Activated CD4-positive, alpha-beta T cell treated with anti-CD3 and anti-CD28 coated beads, Interleukin-2, amount 50 U/mL, for 4 hours (primary cell): Measurements from ENCODE around the gene NRIP1.

Experiments
- DNase-seq, 2 experiments: peaks; one replicate each; pipeline ENCODE4 v3.0.0-alpha.2; 2020

NRIP1 gene

DNA sequence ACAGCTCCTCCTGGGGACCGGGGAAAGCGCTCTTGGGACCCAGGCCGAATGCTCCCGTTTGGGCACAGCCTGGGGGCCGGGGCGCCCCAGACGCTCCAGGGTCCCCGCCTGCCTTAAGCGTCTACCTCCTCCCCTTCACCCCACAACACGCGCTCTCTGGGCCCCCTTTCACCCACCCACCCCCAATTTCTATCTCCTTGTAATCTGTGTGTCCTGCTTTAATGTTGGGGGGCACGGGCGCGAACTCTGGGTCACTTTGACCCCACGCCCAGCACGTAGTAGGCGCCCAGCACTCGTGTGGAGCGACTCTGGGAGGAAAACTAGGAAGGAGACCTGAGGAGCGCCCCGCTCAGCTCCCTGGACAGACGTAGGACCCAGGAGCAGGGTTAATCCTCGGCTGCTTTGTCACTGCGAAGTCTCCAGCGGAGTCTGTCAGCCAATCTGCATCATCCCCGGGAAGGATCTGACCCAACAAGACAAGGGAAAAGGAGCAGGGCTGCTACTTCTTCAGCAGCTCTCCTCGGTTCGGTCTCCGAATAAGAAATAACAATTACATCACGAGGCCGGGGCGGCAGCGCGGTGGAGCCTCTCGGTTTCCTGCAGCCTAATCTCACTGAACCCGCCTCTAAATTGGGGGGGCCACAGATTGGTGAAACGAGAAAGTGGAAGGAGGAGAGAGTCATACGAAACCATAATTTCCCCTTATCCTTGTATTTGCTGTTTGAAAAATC, 757 bp upstream of the NRIP1 start:
- DNase-seq: peak; percentile 63 to 67

DNA sequence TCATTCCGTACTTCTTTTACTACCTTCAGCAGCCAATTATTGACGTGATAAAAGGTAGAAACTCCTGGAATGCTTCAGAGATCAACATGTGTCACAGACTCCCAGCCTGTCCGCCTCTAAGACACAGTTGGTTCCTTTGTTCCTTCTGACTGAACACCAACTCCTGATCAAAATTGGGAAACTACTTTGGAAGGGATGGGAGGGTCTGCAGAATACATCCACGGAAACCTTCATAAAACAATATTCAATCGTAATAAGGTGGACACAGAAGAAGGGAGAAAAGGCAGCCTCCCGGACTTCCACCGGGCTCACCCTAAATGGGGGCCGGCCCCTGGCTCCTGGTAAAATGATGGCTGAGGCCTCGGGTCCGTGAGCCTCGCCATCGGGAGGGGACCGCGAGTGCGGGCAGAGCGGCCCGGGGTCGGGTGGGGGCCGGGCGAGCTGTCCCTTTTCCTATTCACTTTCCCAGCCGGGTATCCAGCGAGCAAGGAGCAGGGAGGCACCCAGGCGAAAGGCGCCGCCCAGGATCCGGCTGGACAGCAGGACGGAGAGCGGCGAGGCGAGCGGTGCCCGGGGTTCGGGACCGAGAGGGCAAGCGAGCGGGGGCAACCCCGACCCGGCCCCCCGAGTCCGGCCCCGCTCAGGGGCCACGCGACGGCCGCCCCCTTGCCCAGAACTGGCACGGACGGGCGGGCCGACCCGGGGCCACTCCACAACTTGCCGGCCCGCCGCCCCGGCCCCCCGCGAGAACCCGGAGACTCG, 805 bp downstream of the NRIP1 start:
- no peak for DNase-seq

DNA sequence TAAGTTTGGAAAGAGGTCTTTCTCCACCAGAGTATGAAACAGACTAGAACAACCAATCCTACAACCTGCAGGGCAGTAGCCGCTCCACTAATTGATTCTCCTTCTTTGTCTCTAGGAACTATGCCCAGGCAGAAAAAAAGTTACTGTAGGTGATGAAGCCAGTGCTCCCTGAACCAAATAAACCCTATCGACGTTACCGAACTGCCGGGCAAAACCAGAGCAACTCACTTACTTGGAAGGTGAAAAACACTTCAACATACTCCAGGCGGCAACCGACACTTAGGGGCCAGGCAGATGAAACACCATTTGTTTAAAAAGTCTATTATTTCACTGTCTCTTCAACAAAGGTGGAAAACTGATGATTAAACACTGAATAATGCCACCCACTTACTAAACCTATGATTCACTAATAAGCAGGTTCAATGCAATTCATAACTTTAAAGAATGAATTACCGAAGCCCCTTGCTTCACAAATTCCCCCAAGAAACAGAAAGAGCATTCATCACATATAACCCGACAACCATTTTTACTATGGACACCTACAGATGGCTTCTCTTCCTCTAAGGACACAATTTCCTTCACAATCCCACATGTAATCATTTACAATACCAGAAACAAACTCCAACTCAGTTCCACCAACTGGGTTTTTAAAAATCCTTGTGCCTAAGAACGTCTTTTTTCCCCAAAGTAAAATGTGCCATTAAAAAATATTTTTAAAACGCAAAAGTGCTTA, 1.6 kb downstream of the NRIP1 start:
- peak; percentile 21 to 28 for DNase-seq

DNA sequence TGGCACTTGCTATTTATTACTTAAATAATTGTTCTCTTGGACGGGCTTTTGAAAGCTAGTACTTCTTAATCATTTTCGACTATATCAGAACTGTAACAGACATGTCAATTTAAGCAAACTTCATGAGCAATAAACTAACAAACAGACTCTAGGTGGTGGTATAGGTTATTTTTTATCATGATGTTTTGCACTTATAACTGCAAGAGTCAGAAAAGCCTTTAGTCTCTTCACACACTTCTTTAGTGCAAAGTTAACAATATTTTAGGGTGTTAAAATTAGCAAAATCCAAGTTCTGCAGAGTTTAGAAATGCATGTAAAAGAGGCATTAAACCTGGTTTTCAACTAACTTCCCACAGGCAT, 2.2 kb downstream of the NRIP1 start:
- DNase-seq: no peak

DNA sequence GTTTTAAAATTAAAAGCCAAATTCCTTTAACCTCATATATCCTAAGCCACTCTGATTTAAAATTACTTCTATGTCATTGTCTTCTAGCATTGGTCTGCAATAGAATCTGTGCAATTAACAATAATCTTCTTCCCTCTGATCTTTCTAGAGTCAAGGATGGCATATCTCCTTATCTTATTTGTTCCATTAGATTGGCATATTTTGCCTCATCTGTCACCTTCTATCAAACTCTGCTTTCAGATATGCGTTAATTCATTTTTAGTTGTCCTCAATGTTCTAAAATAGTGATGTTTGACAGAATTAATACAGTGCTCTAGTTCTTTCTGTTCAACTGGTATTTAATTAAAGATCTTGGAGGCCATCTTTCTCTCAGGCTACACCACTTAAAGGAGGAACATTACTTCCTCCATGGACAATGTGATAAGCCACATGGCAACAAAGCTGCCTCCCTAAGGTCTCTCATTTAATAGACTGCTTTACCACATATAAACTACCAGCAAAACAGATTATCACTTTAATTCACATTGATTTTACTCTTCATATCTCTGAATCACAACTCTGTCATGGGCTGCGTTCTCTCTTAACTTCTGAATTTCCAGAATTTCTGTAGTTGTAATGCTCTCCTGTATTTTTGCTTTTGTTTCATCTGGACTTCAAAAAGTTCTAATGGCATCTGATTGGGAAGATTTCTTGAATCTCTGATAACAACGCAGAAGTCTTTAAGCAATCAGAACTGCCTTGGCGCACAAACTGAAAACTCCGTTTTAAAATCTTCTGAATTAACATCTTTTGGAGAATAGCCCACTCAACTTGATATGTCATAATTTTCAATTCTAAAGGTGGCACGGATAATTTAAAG, 2.8 kb downstream of the NRIP1 start:
- DNase-seq: no peak

DNA sequence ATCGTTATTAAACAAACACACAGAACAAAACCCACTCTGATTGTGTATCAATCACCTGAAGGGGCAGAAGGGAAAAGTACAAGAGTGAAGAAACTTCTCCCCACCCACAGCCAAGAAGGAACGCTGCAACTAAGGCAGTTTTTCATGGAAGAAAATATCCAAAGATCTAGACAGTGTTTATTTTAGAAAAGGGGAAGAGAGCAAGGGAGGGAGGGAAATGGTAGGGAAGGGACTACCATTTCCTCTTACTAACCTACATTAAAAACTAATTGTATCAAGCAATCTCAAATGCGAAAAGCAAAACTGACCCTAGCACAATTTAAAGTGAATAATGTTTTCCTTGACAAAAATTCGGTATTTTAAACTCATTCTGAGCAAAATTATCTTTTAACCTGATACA, 3.5 kb downstream of the NRIP1 start:
- DNase-seq: no peak

DNA sequence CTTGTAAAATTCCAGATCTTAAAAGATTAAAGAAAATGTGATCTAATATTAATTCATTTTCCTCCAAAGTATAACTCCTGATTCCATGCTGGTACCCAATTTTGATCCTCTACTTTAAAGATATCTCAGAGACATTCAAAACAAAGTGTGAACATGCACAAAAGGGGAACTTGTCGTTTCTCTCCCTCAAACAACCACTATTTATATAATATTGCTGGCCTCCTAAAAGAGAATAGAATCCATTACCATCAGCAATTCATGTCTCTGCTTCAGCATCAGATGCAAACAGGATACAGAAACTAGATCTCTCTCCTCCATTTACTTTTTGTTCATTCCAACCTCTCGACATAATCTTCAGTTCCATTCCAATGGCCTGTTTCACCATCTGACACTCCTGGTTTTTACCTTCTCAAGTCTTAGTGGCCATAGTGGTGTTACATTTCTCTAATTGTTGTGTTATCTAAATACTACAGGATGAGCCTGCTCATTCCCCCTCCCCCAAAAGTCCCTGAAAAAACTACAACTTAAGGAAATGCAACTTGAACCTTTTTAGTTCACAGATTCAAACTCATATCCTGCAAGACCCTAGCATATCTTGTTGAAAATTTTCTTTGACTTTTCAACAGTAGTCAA, 4.1 kb downstream of the NRIP1 start:
- DNase-seq: no peak

DNA sequence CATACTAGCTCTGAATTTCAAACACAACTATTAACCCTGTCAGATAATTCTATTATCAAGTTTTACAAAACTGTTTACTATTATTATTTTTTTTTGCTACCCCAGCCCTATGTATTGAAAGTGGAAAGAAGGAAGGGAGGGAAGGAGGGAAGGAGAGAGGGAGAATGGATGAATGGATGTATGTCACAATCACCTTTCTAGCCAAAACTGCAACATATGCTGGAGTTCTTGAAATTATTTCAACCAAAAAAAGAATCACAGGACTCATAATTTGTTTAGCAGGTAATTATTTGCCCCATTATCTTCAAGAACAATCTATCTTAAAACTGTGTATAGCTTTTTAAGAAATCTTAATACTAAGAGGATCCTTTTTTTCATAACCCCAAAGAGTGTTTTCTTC, 5.4 kb downstream of the NRIP1 start:
- no peak for DNase-seq

DNA sequence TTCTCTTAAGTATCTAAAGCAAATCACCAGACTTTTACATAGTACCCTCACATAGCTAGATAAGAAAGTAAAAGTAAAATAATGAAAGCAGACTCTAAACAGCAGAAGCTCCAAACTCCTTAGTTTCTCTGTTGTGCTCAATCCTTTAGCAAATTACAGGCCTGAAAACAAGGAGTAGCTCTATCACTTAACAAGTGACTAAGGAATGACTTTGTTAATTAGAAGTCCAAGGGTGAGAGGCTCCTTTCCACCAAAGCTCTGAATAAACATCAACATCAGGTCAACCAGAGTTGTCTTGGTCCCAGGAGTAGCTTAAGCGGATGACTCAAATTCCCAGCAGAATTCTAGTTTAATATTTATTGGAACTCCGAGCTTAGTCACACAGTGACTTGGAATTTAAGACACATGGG, 5.9 kb downstream of the NRIP1 start:
- DNase-seq: no peak

DNA sequence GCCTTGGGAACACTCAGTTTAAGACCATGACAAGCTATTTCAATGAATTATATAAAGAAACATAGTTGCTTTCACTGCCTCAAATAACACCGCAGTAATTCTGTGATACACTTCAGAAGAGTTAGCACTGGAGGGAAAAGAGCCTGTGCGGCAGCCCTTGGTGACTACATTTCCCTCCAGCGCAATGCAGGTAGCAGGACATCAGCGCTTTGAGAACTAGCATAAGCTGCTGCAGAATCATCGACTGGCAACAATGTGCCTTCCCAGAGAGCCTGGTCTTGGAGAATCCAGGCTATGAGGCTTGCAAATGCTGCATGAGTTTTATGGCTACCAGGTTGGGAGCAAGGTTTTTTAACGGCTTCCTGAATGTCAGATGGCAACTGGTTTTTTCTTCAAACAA, 7.5 kb downstream of the NRIP1 start:
- DNase-seq: no peak

DNA sequence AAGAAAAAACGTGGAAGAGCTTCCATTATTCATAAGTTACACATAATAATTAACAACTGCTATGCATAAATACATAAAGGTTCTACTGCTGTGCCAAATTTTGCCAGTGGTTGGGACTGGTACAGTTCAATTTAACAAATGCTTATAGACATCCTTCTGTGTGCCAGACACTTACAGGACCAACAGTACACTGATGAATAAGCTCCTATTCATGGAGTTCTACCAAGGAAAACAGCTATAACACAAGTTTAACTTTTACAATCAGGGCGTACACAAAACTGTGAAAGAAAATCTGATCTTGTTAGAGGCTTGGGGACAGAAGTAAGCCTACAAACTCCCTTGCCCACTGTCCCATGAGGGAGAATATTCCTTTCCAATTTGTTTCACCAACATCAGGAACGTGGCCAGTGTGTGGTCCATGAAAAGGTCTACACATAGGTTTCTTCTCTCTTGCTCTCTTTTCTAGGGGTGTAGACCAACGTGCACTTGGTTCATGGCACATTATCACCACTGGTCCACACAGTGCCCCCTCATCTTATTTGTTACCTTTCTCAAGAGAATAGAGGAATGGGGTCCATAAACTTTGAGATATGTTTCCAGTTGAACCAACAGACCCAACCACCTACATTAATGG, 10.1 kb downstream of the NRIP1 start:
- no peak for DNase-seq

DNA sequence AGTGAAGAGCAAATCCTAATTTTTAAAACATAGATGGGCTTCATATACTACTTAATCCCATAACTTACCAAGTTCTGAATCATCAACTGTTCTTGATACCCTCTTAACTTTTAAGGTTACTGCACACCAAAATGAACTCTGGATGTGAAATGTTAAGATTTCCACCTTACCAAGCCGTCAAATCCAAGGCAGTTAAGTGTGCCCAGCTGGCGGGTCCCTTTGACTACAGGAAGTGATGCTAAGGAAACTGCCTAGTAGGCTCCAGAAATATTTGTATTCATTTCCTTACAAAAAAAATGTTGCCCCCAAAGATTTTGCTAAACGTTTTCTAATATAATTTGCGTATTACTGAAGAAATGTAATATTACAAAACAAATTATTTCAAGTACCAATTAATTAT, 10.7 kb downstream of the NRIP1 start:
- no peak for DNase-seq

DNA sequence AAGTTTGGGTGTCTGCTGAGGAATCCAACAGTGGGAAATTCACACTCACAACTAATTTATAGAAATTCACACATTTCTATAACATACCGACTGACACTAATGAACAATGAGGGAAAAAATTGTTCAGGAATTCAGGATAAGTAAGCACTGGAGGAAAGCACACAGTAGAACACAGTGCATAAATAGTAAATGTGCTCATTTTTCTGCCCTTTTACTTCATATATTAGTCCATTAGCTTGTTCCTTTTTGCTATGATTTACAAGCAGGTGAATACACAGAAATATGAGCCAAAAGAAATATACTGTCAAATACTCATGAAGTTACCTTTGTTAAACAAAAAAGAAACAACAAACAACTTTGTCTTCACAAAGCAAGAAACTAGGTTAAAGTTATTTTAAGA, 11.3 kb downstream of the NRIP1 start:
- no peak for DNase-seq

DNA sequence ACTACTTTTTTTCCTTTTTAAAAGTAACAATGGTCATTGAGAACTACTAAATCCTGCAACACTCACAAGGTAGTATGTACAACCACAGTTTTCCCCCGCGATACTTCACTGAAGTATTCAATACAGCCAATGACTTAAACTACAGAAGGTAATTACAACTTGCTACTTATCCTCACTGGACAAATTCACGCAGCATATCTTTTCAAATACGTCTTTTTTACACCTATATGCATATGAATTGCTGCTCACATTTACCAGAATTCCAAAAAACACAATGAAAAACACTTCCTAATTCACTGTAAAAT, 12.4 kb downstream of the NRIP1 start:
- DNase-seq: no peak

DNA sequence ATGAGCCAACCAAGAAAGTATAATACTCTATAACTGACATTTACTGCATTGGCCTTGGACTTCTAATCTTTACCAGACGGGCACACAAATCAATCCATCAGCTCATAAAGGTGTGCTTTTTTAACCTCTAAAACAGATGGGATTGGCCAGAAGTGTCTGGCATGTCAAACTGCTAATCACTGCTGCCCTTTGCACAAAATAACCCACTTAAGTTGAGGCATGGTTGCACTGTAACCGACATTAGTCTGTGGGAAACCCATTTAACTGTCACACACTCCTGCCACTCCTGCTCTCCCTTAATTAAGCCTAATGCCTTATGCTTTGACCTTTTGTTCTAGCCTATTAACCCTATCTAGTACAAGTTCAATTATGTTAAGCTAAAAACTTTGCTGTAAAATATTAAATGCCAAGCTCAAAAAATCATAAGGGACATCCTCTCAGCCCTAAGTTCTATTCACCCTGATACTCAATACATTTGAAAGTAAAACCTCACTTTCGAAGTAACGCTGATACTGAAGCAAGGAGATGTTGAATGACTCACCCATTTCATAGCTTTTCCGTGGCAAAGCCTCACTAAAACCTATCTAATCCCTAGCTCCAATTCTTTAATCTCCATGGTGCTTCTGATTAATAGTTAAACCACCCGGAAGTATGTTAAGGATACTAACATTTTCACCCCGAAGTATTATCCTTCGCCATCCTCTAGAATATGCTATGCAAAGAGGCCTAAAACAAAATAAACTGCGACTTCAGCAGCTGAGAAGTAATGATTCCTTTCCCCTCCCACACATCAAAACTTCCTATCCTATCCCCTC, 12.9 kb downstream of the NRIP1 start:
- no peak for DNase-seq

DNA sequence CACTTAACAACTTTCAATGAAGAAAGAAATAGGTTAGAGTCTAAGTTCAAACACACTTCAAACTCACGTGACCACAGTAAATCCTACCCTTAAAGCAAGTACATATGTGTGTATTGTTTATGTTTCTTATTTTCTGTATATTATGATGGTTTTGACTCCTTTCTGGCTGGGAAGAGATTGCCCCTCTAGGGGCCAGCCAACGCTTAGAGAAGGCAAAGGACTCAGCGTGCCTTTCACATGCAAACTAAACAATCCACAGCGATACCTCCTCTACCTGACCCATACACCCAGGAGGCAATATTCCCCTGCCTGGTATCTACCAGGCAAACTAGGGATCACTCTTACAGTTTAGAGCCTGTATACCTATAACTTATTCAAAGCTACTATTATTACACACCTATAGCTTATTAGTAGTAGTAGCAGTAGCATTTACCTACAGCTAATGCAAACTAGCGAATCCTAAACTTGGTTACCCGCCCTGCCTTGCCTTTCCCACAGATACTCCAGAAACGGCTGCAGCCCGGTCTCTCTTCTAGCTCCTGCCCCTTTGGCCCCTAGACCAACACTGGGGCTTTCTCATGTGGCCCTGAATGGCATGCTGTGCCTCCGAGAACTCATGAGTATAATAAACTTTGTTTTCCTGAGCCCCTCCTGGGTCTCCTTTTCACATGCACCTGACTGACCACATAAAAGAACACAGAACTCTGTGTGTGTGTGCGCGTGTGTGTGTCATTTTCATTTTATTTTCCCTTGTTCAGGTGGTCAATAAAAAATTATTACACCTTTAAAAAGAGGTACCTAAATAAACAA, 14.0 kb downstream of the NRIP1 start:
- no peak for DNase-seq

DNA sequence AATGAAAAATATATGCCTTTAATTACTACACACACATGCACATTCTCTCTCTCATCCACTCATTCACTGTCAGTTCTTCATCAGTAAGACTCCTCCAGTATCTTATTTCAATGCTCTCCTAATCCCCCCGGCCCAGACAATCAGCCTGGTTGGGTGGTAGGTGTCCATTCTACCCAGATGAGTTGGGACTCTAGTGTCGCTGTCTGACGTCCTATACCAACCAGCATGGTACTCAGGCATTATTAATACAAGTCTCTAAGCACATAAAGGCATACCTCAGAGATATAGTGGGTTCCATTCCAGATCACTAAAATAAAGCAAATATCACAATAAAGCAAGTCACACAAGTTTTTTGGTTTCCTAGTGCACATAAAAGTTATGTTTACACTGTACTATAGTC, 19.8 kb downstream of the NRIP1 start:
- no peak for DNase-seq

DNA sequence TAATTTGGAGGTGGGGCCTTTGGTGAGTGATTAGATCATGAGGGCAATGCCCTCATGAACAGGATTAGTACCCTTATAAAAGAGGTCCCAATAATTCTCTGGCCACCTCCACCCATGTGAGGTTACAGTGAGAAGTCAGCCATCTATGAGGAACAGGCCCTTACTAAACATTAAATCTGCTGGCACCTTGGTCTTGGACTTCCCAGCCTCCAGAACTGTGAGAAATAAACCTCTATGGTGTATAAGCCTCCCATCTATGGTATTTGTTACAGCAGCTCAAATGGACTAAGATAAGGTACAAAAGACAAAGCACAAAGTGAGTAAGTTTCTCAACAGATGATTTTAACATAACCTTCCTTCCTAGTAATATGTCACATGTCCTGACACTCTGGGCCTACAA, 22.3 kb downstream of the NRIP1 start:
- no peak for DNase-seq

DNA sequence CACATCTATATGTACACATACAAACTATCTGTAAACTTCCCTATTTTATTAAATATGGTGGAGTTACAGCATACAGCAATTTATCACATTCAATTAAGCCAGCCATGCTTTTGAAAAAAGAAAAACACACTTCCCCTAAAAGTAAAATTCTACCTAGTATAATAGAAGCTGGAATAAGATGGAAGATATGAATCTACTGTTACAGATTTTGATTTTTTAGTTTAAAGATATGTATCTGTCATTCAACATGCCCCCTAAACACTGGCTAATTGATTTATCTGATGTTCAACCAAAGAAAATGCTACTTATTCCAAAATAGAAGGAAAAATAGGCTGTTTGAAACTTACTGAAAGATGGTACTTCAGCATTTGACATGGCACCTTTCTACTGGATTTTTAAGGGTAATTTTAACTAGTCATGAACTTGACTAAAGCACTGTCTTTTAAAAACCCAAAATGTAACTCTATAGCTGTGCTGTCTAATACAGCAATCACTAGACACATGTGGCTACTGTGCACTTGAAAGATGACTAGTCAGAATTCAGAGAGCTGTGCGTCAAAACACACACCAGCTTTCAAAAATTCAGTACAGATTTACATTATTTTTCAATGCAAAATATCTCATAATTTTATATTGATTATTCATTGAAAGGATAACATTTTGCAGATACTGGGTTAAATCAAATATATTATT, 25.0 kb downstream of the NRIP1 start:
- DNase-seq: no peak

DNA sequence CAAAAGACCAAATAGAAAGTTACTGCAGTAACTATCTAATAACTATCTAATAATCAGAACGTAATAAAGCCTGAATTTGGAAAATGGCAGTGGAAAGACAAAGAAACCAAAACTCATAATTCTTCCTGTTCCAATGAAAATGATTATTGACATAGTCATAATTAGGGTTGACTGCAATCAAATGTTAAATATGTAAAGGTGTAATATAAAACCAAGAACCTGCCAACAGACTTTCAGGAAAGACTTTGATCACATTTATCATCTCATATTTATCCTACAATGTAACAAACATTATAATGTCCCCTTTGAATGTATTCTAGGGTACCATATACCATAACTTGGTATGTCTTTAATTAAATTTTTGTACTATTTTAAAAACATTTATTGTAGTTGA, 26.9 kb downstream of the NRIP1 start:
- DNase-seq: no peak
